Testis (tissue), 2 donors: ENCODE results near the gene TBX5.

Experiments used
- CTCF ChIP-seq, 3 experiments: fragments of 450-650 bp in 2 of 3; fragments of 200-600 bp in 1 of 3; sonication (generic) in 1 of 3; IDR thresholded peaks; one replicate each; pipeline ENCODE4 v1.5.1; 2016 to 2019; ENCODE audit warnings: antibody characterized with exemption in 3 of 3, mild to moderate bottlenecking in 2 of 3, moderate library complexity in 1 of 3
- POLR2A ChIP-seq: fragments of 450-650 bp; IDR thresholded peaks from one replicate; pipeline ENCODE4 v1.6.1; 2017; ENCODE audit warnings: antibody characterized with exemption, mild to moderate bottlenecking, moderate library complexity

DNA sequence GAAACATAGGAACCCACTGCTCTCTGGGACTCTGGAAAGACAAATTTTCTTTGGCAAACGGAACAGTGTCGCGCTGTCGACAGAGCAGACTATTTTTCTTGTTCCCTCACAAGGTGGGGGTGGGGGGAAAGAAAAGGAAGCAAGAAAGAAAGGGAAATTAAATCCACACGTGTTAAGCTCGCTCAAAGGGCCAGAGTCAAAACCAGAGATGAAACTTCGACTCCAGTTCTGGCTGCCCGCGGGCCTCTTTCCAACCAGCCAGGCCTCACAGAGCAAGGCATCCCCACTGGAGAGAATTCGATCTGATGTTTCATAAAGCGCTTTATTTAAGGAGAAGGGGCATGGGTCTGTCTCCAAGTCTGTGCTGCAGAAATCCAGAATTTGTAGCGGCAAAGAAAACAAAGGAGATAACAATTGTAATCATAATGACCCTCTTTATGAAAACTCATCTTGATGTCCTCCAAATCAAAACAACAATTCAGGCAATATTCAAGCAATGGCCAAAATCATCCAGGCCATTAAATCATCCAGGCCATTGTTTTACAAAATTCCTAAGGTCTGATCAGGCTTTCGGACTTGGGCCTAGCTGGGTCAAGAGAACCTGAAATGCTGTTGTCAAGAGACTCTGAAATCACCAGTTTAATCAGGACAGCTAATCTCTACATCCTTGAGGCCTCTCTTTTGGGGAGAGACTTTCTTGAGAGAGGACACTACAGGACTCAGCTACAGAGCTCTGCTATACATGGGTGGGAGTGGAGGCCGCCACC lies 5.3 kb upstream of the TBX5 start:
- TF ChIP-seq CTCF (IDR thresholded peaks at IDR 0.05): no peak
- no peak for TF ChIP-seq POLR2A
